ENCODE results near the gene SLIT3. TPM values are rescaled to one million over a fixed set of nuclear protein-coding genes. Genes with fewer than 3 reads are reported as not detected.

SLIT3 gene
- total RNA-seq, 1 experiment from 2014 or later: 0.10 TPM

- Histone ChIP-seq H3K9ac (ENCODE audit: low read length) (no peak overlapping the region), H3K27ac (ENCODE audit: low read depth, low read length) (no peak overlapping the region), H4K20me1 (ENCODE audit: insufficient read depth) (no peaks in the 10 kb centered on the region), H3K9me3 (ENCODE audit: control insufficient read depth in 1 of 2, insufficient read depth in 1 of 2, low read depth in 1 of 2, low read length in 2 of 2) (no peaks in the 10 kb centered on the region), H3K36me3 (ENCODE audit: control insufficient read depth in 1 of 2, insufficient read depth in 2 of 2, low read length in 2 of 2) (no peaks in the 10 kb centered on the region), H3K9me2 (ENCODE audit: insufficient read depth) (no peaks in the 10 kb centered on the region), H3K4me3 (replicated peaks in 1 of 2; ENCODE audit: low read depth in 1 of 2, low read length in 2 of 2) (no peak overlapping the region), H2AFZ (ENCODE audit: low read depth, low read length, poor library complexity, severe bottlenecking) (no peak overlapping the region), H3K4me1 (ENCODE audit: control insufficient read depth in 1 of 2, insufficient read depth in 2 of 2, low read length in 2 of 2) (no peaks in the 10 kb centered on the region), H3K27me3 (ENCODE audit: insufficient read depth, low read length) (peaks cover 69% of the 10 kb centered on the region), H3K4me2 (ENCODE audit: low read length) (no peak overlapping the region), H3K79me2 (ENCODE audit: insufficient read depth, low read length) (no peaks in the 10 kb centered on the region)
- TF ChIP-seq SRF (IDR thresholded peaks at IDR 0.05; ENCODE audit: low read depth): no peak
- TF ChIP-seq POLR2AphosphoS5 (IDR thresholded peaks at IDR 0.05; ENCODE audit: low read depth, low read length): no peak
- no peak for TF ChIP-seq ZBTB33 (IDR thresholded peaks at IDR 0.05; ENCODE audit: extremely low read depth, insufficient replicate concordance, low read length)
- no peak for TF ChIP-seq JUND (IDR thresholded peaks at IDR 0.05)
- TF ChIP-seq SP1 (IDR thresholded peaks at IDR 0.05; ENCODE audit: low read depth): no peak
- TF ChIP-seq FOSL1 (IDR thresholded peaks at IDR 0.05; ENCODE audit: low read depth): no peak
- TF ChIP-seq EZH2 (IDR thresholded peaks at IDR 0.05): no peak
- no peak for TF ChIP-seq MAX (IDR thresholded peaks at IDR 0.05)
- TF ChIP-seq CTCF (IDR thresholded peaks at IDR 0.05 in 2 of 3, conservative IDR thresholded peaks at IDR 0.05 in 1 of 3; ENCODE audit: borderline replicate concordance in 1 of 3, insufficient read depth in 1 of 3, low read depth in 2 of 3, low read length in 2 of 3): no peak
- no peak for TF ChIP-seq POLR2A (IDR thresholded peaks at IDR 0.05; ENCODE audit: borderline replicate concordance, extremely low read depth, insufficient read depth, insufficient read length)
- DNase-seq (ENCODE audit: low read depth, low spot score): no peak
- ChIA-PET CTCF (no interaction called here), POLR2A (no interaction called here), RAD21 (ENCODE audit: low non-redundant PET in 1 of 2, low total read pairs in 2 of 2, uncharacterized antibody in 2 of 2, unreplicated experiment in 2 of 2) (no interaction called here)
- intact Hi-C loops (cut with micrococcal nuclease): no loop called here
- no TSS peak for BruUV-seq (replicated peaks)
- no peak for ATAC-seq
These were observed 441.5 kb downstream of the SLIT3 start for GRCh38 chr5:168859471-168859870.

Data from HCT116 (cell line).